Muscle layer of duodenum (tissue), 2 donors: ENCODE data around the gene ATF7.

ENCODE experiments used
- H3K27ac ChIP-seq: one replicate; pipeline ENCODE4 v1.7.0; 2013; ENCODE audit warnings: mild to moderate bottlenecking, low read length
- H3K27me3 ChIP-seq: one replicate; pipeline ENCODE4 v1.7.0; 2013; ENCODE audit warnings: low read depth, mild to moderate bottlenecking, control low read depth, low read length
- H3K36me3 ChIP-seq, 2 donors: one replicate each; pipeline ENCODE4 v1.7.0; 2013; ENCODE audit warnings: low read length in 2 of 2, control low read depth in 1 of 2, mild to moderate bottlenecking in 1 of 2; ENCODE audit not compliant: insufficient read depth in 2 of 2, control insufficient read depth in 1 of 2
- H3K4me1 ChIP-seq, 2 donors: one replicate each; pipeline ENCODE4 v1.7.0; 2013; ENCODE audit warnings: low read length in 2 of 2, mild to moderate bottlenecking in 2 of 2, control low read depth in 1 of 2, moderate library complexity in 1 of 2; ENCODE audit not compliant: insufficient read depth in 2 of 2, control insufficient read depth in 1 of 2
- H3K4me3 ChIP-seq, 2 donors: one replicate each; pipeline ENCODE4 v1.7.0; 2013; ENCODE audit warnings: low read length in 2 of 2, low read depth in 1 of 2, mild to moderate bottlenecking in 1 of 2
- H3K9me3 ChIP-seq, 2 donors: one replicate each; pipeline ENCODE4 v1.7.0; 2013; ENCODE audit warnings: low read length in 2 of 2, control low read depth in 1 of 2, mild to moderate bottlenecking in 1 of 2; ENCODE audit not compliant: control insufficient read depth in 1 of 2
- donor health status: healthy.

The ATF7 gene

DNA sequence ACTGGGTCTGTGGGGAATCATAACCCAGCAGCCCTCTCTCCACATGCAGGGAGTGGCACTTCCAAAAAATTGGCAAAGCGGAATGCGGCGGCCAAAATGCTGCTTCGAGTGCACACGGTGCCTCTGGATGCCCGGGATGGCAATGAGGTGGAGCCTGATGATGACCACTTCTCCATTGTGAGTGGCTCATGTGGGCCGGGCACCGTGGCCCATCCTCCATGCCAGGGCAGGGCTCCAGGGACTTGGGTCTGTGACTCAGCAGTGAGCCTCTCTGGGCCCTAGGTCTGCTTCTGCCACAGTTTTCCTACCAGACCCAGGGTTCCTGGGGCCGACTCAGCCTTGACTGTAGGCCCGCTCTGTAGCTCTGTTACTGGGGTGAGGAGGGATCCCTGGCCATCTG is 121.1 kb downstream of the ATF7 start:
- Histone ChIP-seq H3K27me3 (no peaks in the 10 kb centered on the region), H3K27ac (no peak overlapping the region), H3K4me1 (peaks cover 10 to 29% of the 10 kb centered on the region in 2 donors), H3K9me3 (no peaks in the 10 kb centered on the region), H3K4me3 (no peak overlapping the region), H3K36me3 (peaks cover 18 to 30% of the 10 kb centered on the region in 2 donors)

DNA sequence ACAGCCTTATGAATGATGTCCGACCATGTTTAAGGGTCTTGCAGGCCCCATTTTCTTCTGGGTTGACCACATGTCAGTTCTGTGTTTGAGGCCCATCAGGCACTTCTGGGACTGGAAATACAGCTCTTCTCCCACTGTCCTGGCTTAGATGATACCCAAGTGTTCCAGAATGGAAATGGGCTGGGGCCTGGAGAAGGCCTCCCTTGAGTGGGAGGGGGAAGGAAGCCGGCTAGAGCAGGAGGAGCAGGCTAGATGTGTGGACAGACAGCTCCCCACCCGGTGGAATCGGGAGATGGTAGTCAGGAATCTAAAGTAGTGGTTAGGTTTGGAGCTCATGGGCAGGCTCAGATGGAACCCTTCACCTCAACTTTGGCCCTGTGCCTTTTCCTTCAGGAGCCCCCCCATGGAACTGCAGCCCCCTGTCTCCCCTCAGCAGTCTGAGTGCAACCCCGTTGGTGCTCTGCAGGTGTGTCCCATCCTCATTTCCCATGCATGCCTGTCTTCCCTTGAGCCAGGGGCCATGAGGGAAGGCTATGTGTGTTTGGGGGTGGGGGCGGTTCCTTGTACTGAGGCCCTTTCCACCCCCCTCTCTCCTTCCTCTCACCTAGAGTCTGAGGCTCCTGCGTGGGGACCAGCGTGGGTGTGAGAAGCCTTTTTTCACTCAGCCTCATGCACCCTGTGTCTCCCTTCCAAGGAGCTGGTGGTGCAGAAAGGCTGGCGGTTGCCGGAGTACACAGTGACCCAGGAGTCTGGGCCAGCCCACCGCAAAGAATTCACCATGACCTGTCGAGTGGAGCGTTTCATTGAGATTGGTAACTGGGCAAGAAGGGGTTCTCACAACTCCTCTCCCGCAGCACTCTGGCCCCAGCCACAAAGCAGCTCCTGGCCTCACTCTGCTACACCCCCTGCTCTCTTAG is 121.9 kb downstream of the ATF7 start:
- Histone ChIP-seq H3K4me1 (peaks cover 14 to 29% of the 10 kb centered on the region in 2 donors), H3K27ac (no peak overlapping the region), H3K36me3 (peaks cover 18 to 30% of the 10 kb centered on the region in 2 donors), H3K4me3 (no peak overlapping the region), H3K27me3 (no peaks in the 10 kb centered on the region), H3K9me3 (no peaks in the 10 kb centered on the region)

DNA sequence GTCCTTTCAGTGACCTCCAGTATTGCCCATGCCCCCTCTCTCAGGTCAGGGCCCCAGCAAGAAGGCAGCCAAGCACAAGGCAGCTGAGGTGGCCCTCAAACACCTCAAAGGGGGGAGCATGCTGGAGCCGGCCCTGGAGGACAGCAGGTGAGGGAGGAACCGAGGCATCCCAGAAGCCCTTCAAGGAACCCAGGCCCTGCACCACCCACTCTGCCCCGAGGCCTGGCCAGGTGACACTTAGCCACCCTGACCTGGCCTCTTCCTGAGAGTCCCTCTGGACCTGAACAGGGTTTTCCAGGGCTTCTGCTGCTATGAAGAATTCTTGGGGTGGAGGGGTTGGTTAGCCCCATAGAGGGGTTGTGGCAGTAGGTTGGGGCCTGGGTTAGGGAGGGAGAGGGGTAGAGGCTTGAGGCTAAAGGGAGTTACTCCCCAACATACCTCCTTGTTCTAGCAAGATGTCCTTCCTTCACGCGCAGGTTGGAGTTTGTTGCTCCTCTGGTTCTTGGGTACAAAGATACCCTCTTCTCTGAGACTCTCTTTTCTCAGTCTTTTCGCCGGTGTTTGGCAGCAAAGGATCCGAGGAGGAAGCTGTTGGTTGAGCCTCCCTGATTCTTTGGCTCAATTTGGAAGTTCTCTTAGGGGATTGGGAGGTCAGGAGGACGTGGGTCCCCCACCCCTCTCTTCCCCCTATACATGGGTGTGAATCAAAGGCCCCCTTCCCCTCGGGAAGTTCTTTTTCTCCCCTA is 123.0 kb downstream of the ATF7 start:
- Histone ChIP-seq H3K4me1 (peaks cover 14 to 25% of the 10 kb centered on the region in 2 donors), H3K27me3 (no peaks in the 10 kb centered on the region), H3K4me3 (no peak overlapping the region), H3K9me3 (no peaks in the 10 kb centered on the region), H3K27ac (no peak overlapping the region), H3K36me3 (peaks cover 18 to 30% of the 10 kb centered on the region in 2 donors)

DNA sequence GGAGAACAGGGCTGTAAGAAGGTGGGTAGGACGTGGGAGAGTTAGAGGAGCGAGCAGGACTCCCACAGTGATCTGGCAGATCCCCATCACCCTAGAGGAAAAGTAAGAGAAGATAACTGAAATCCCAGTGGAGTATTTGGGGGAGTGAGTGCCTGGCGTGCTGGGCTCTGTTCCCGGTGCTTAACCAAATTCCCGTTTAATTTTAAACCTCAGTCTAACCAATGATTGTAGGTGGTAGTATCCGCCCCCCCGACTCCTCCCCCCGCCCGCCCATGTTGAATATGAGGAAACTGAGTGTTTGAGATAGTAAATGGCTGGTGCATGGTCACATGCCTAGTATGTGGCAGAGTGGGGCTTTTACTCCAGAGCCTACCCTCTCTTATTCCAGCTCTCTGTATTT is 123.9 kb downstream of the ATF7 start:
- Histone ChIP-seq H3K4me3 (peak overlapping the region; percentile 63 to 77), H3K36me3 (peaks cover 14 to 30% of the 10 kb centered on the region in 2 donors), H3K27me3 (no peaks in the 10 kb centered on the region), H3K9me3 (no peaks in the 10 kb centered on the region), H3K4me1 (peaks cover 14 to 30% of the 10 kb centered on the region in 2 donors), H3K27ac (no peak overlapping the region)

DNA sequence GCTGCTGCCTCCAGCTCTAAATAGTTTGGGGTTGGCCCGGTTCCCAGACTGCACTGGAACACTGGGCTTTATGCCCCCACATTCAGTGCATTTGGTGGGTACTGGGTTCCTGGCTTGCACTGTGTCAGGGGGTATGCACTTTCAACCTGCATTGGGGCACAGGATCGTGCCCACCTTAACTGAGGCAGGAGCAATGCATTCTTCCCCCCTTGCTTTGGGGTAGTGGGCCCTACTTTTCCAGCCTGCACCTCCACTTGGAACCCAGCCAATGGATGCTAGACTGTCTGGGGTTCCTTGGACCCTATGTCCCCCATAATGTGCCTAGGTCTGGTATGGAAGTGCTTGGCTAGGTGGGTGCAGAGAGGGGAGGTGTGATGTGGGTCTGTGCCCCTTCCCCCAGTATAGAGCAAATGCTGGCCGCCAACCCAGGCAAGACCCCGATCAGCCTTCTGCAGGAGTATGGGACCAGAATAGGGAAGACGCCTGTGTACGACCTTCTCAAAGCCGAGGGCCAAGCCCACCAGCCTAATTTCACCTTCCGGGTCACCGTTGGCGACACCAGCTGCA is 124.5 kb downstream of the ATF7 start:
- Histone ChIP-seq H3K9me3 (no peaks in the 10 kb centered on the region), H3K27ac (peak overlapping the region; percentile 100), H3K36me3 (peaks cover 9 to 24% of the 10 kb centered on the region in 2 donors), H3K4me1 (peaks cover 14 to 30% of the 10 kb centered on the region in 2 donors), H3K27me3 (no peaks in the 10 kb centered on the region), H3K4me3 (peak overlapping the region; percentile 63 to 77)

DNA sequence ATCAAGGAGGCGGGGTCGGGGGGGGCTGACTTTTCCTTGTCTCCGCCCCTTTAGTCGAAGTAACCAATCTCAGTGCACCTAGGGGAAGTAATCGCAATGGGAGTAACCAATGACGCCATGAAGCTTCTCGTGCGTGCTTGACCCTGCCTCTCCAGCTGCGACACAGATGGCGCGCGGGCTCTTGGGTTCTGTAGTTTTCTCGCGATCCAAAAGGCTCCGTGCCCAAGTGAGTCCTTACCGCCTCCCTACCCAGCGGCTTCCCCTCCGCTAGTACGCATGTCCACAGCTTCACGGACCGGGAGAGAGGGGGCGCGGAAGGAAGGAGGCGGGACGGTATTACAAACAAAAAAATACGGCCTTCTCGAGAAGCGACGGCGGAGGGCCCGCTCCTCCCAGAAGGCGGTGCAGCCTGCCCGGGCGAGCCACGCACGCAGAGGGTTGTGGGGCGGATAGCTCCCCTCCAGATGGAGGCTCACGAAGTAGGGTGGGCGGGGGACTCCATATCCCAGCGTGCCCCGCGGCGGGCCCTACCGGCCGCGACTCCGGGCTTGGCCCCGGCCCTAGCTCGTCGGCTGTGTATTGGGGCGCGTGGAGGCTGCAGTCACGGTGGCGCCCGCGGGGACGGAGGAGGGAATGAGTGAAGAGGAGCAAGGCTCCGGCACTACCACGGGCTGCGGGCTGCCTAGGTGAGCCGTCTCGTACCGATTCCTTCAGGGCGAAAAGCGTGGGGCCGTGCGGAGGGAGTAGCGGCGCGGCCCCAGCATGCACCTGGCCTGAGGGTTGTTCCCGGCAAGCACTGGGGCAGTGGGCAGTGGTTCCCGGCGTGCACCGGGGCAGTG is 125.2 kb downstream of the ATF7 start, which contains the start of gene TARBP2:
TSS of gene TARBP2 (plus strand) at position 508 of the 839 bp plus-strand sequence. CDS start at position 634, 126 bp downstream.
- H3K27me3 ChIP-seq: no peaks in the 10 kb centered on the region
- no peaks in the 10 kb centered on the region for H3K9me3 ChIP-seq
- H3K4me1 ChIP-seq: peaks cover 18 to 30% of the 10 kb centered on the region in 2 donors
- peak within 1 kb of the TSS; percentile 63 to 92 for H3K4me3 ChIP-seq
- H3K36me3 ChIP-seq: peaks cover 5 to 17% of the 10 kb centered on the region in 2 donors
- H3K27ac ChIP-seq: peak within 1 kb of the TSS; percentile 100

DNA sequence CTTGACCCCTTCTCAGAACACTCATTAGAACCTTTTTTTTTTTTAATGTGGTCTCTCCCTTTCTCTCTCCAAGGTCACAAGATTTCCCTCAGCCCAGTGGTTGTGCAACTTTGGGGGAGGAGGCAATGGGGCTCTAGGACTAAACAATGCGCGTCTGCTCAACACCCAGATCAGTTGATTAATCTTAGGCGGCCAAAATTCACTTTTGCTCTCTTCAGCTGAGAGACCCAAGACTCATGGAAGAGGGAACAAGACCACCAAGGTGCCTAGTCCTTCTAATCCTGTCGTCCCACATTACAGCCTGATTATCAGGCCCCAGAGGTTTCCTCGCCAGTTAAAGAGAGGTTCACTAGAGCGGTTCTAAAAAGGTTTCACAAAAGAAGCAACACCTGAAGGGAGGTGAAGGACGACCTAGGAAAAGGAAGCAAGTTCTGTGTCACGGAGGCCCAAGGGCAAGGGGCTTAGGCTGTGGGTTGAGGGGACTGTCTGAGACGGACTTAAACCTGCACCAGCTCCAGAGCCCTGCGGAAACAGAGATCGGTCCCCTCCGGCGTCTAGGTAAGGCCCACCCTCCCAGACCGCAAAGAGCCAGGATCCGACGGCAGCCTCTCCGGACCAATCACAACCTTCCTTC is 125.9 kb downstream of the ATF7 start:
- Histone ChIP-seq H3K27me3 (no peaks in the 10 kb centered on the region), H3K27ac (peak overlapping the region; percentile 100), H3K4me1 (peaks cover 21 to 35% of the 10 kb centered on the region in 2 donors), H3K9me3 (no peaks in the 10 kb centered on the region), H3K4me3 (peak overlapping the region; percentile 63 to 92), H3K36me3 (peaks cover 1 to 10% of the 10 kb centered on the region in 2 donors)

DNA sequence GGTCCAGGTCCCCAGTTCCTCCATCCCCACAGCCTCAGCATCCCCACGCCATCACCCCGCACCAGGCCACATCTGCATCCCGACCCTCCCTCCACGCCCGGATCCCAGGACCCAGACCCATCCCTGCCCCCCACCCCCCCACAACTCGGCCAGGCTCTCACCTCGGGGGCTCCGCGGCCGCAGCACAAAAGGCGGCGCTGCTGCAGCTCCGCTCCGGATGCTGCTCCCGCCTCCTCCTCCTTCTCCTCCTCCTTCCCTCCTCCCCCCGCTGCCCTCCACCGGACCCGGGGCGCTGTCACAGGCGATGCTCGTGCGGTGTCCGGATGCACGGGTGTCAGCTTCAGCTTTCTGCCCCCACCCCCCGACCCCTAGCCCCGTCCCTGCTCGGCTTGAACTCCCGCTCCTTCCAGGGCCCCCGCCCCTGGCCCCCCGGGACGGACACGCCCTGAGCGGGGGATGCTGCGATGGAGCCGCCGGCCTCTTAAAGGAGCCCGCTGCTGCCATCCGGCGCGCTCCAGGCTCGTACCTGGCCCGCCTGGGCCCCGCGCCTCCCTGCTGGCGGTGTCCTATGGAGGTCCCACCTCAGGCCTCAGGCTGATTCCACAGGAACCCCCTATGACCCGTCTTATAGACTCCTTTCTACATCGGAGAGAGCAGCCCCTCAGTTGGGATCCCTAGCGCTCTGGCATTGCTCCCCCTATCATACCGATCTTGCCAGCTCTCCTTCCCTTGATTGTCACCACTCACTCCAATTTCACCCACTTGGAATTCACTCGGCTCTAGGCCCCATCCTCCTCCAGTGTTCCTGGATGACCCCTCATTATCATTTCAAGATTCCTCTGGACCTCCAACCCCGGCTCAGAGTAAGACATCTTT is 126.7 kb downstream of the ATF7 start, which contains the start of gene MAP3K12:
TSS of gene MAP3K12 (minus strand) at position 193 of the 876 bp plus-strand sequence. CDS start 12,067 bp downstream, outside the sequence.
- Histone ChIP-seq H3K36me3 (peaks cover 0 to 3% of the 10 kb centered on the region in 2 donors), H3K27ac (peak within 1 kb of the TSS; percentile 100), H3K4me3 (peak within 1 kb of the TSS; percentile 63 to 92), H3K9me3 (no peaks in the 10 kb centered on the region), H3K4me1 (peaks cover 21 to 35% of the 10 kb centered on the region in 2 donors), H3K27me3 (no peaks in the 10 kb centered on the region)

DNA sequence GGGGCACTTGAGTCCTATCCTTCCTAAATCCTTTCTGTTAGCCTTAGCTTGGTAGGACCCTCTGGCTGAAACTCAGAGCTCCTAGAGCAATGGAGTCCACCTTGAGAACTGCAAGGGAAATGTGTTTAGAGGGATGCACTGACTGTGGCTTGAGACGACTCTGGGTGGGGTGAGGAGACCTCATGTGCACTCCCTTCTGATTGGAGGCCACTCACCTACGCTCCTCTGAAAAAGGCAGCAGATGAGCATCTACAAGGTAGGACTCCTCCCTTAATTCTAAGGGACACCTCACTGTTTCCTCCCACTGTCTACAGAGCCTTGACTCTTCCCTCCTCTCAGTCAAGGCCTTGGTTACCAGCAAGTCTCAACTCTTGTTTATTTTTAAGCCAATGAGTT is 127.9 kb downstream of the ATF7 start:
- Histone ChIP-seq H3K27me3 (no peaks in the 10 kb centered on the region), H3K27ac (peak overlapping the region; percentile 7), H3K4me3 (peak overlapping the region; percentile 26 to 63), H3K4me1 (peaks cover 28 to 44% of the 10 kb centered on the region in 2 donors), H3K36me3 (no peaks in the 10 kb centered on the region), H3K9me3 (no peaks in the 10 kb centered on the region)
